AG04449 (cell line): ENCODE data around the gene TOP2B.

Experiments
- CTCF ChIA-PET: fragments of 350-600 bp; formaldehyde crosslinking; extraction: SDS; loops from one replicate; lab custom pipeline; 2021; ENCODE audit warnings: antibody characterized with exemption; lab: Yijun Ruan, JAX
- POLR2A ChIA-PET: fragments of 400-600, 350-600 bp; formaldehyde crosslinking; extraction: SDS; loops from one replicate; lab custom pipeline; 2020; ENCODE audit warnings: antibody characterized with exemption, inconsistent platforms; lab: Yijun Ruan, JAX
- DNase-seq: peaks from one replicate; pipeline ENCODE4 v3.0.0-alpha.2; 2010; ENCODE audit warnings: low read depth, low spot score
- H3K4me3 ChIP-seq: 2 replicates; pipeline ENCODE4 v1.5.1; 2011; ENCODE audit warnings: low read depth, mild to moderate bottlenecking, control low read depth, low read length
- CTCF ChIP-seq: IDR thresholded peaks from one replicate; pipeline ENCODE4 v1.5.1; 2011; ENCODE audit warnings: mild to moderate bottlenecking, moderate library complexity, low read length, control low read depth, inconsistent platforms; ENCODE audit not compliant: insufficient read depth; ENCODE audit errors: missing control alignments

TOP2B gene

GRCh38 chr3:25587094-25587493, 77.6 kb downstream of the TOP2B start:
- no peak overlapping the region for H3K4me3 ChIP-seq
- no peak for TF ChIP-seq CTCF
- DNase-seq = no peak
- CTCF ChIA-PET = interaction anchor here (0.8 to 2.0 kb wide), 4 partner anchors 8 to 605 kb away, joined by 3 to 9 read pairs (median 3); no protein-coding TSS in a partner anchor
- POLR2A ChIA-PET = interaction anchor here (0.6 to 2.2 kb wide), 2 partner anchors 14 to 142 kb away, joined by 3 to 13 read pairs; no protein-coding TSS in a partner anchor

GRCh38 chr3:25586553-25586952, 78.2 kb downstream of the TOP2B start:
- no peak overlapping the region for H3K4me3 ChIP-seq
- POLR2A ChIA-PET = interaction anchor here (0.6 kb wide), 1 partner anchor 142 kb away, joined by 3 read pairs; no protein-coding TSS in a partner anchor
- no peak for DNase-seq
- CTCF ChIA-PET = interaction anchor here (2.0 kb wide), 1 partner anchor 8 kb away, joined by 9 read pairs; no protein-coding TSS in a partner anchor
- TF ChIP-seq CTCF = no peak

- CTCF ChIA-PET = interaction anchor here (0.9 to 2.0 kb wide), 4 partner anchors 9 to 564 kb away, joined by 4 to 9 read pairs (median 6); no protein-coding TSS in a partner anchor
- DNase-seq = no peak
- no peak overlapping the region for H3K4me3 ChIP-seq
- TF ChIP-seq CTCF = no peak
- POLR2A ChIA-PET = no interaction called here
Measured at GRCh38 chr3:25586167-25586505, 78.6 kb downstream of the TOP2B start.

GRCh38 chr3:25585361-25586166, 79.1 kb downstream of the TOP2B start:
- no peak overlapping the region for H3K4me3 ChIP-seq
- no peak for DNase-seq
- POLR2A ChIA-PET = no interaction called here
- CTCF ChIA-PET = interaction anchor here (0.9 to 2.0 kb wide), 6 partner anchors 7 to 623 kb away, joined by 4 to 9 read pairs (median 6); no protein-coding TSS in a partner anchor
- no peak for TF ChIP-seq CTCF

- POLR2A ChIA-PET = no interaction called here
- no peak for DNase-seq
- TF ChIP-seq CTCF = no peak
- H3K4me3 ChIP-seq = no peak overlapping the region
- CTCF ChIA-PET = interaction anchor here (1.2 to 5.6 kb wide), 3 partner anchors 9 to 621 kb away, joined by 4 to 41 read pairs (median 5); no protein-coding TSS in a partner anchor
Measured at GRCh38 chr3:25584011-25584789, 80.5 kb downstream of the TOP2B start.
